ENCODE data around the gene ANKRD52. TPM values are rescaled to one million over a fixed set of nuclear protein-coding genes. Genes with fewer than 3 reads are reported as not detected.

ANKRD52 gene
- total and polyA plus RNA-seq, 2 donors (not counting 3 experiments of a cell fraction or from before 2014, with no cell fraction given): 30.8 to 62.0 TPM

GRCh38 chr12:56253091-56253490 lies 5.1 kb downstream of the ANKRD52 start:
- H3K9me1 ChIP-seq (replicated peaks; ENCODE audit: control insufficient read depth, extremely low read depth, insufficient read depth, low read length): no peaks in the 10 kb centered on the region
- no peak overlapping the region for H3K27ac ChIP-seq (ENCODE audit: insufficient read depth, low read depth, low read length)
- no peak overlapping the region for H3K4me2 ChIP-seq (ENCODE audit: insufficient read depth, low read length)
- dilution Hi-C loops (cut with MboI; ENCODE audit: extremely low pct_ligation_motif_present, low sequenced_read_pairs): no loop called here
- no peak overlapping the region for H3K9ac ChIP-seq (replicated peaks; ENCODE audit: extremely low read depth, insufficient read depth, low read length)
- TF ChIP-seq MAX (IDR thresholded peaks at IDR 0.05; ENCODE audit: insufficient read depth, insufficient read length) (no peak), POLR2AphosphoS5 (IDR thresholded peaks at IDR 0.05; ENCODE audit: insufficient read depth, low read depth, low read length) (no peak), FOS (IDR thresholded peaks at IDR 0.05; ENCODE audit: borderline replicate concordance, insufficient read depth, low read length) (no peak), GATA2 (IDR thresholded peaks at IDR 0.05; ENCODE audit: insufficient read depth, insufficient read length, low read depth, low read length) (no peak), MYC (IDR thresholded peaks at IDR 0.05; ENCODE audit: low read depth, low read length) (no peak), CTCF (IDR thresholded peaks at IDR 0.05; ENCODE audit: extremely low read depth in 1 of 2, insufficient read depth in 1 of 2, low read depth in 1 of 2, low read length in 2 of 2) (no peak), POLR2A (IDR thresholded peaks at IDR 0.05; ENCODE audit: low read depth, low read length) (no peak), EZH2 (IDR thresholded peaks at IDR 0.05; ENCODE audit: borderline replicate concordance, low read depth, low read length, severe bottlenecking) (no peak), JUN (IDR thresholded peaks at IDR 0.05; ENCODE audit: borderline replicate concordance, insufficient read depth, insufficient read length, low read depth) (no peak)
- intact Hi-C loops (cut with micrococcal nuclease): no loop called here
- FAIRE-seq: no peak
- no peak overlapping the region for H3K4me3 ChIP-seq (replicated peaks in 1 of 3; ENCODE audit: insufficient read depth in 1 of 3, low read depth in 1 of 3, low read length in 3 of 3)
- H4K20me1 ChIP-seq (replicated peaks; ENCODE audit: control insufficient read depth, extremely low read depth, insufficient read depth, low read length): no peaks in the 10 kb centered on the region
- DNase-seq (ENCODE audit: low read depth, low spot score): no peak
- H3K27me3 ChIP-seq (ENCODE audit: control insufficient read depth in 2 of 2, insufficient read depth in 2 of 2, low read length in 2 of 2): no peaks in the 10 kb centered on the region
- H3K9me3 ChIP-seq (replicated peaks; ENCODE audit: control insufficient read depth, insufficient read depth, low read length): no peaks in the 10 kb centered on the region
- no peak overlapping the region for H2AFZ ChIP-seq (ENCODE audit: low read depth, low read length)
- H3K4me1 ChIP-seq (ENCODE audit: control insufficient read depth, extremely low read depth, insufficient read depth, low read length): peaks cover 12% of the 10 kb centered on the region
- ChIA-PET CTCF (interaction anchor here (1.1 to 1.4 kb wide), 2 partner anchors 12 to 47 kb away, joined by 3 read pairs; no protein-coding TSS in a partner anchor), POLR2A (no interaction called here)
- H3K36me3 ChIP-seq (ENCODE audit: control insufficient read depth in 2 of 2, extremely low read depth in 1 of 2, insufficient read depth in 2 of 2, low read length in 2 of 2): peaks cover 28 to 52% of the 10 kb centered on the region in 2 experiments
- no TSS peak for BruUV-seq (replicated peaks)
- peaks cover 26% of the 10 kb centered on the region for H3K79me2 ChIP-seq (ENCODE audit: control insufficient read depth, insufficient read depth, low read length)
